HG02970 (cell line): ENCODE results near the gene PAPPA2.
"Not testable (repeated sequence)": the region's sequence is repeated elsewhere in the genome, so short reads cannot be mapped to it uniquely, and the experiment has no call there.

Experiments used
- ATAC-seq: cut with Tn5 transposase; IDR thresholded peaks from one replicate; pipeline ENCODE4 v1.9.1; 2021; ENCODE audit warnings: mild to moderate bottlenecking, moderate library complexity, moderate number of reproducible peaks; ENCODE audit not compliant: unreplicated experiment, low FRiP score

PAPPA2 gene

DNA sequence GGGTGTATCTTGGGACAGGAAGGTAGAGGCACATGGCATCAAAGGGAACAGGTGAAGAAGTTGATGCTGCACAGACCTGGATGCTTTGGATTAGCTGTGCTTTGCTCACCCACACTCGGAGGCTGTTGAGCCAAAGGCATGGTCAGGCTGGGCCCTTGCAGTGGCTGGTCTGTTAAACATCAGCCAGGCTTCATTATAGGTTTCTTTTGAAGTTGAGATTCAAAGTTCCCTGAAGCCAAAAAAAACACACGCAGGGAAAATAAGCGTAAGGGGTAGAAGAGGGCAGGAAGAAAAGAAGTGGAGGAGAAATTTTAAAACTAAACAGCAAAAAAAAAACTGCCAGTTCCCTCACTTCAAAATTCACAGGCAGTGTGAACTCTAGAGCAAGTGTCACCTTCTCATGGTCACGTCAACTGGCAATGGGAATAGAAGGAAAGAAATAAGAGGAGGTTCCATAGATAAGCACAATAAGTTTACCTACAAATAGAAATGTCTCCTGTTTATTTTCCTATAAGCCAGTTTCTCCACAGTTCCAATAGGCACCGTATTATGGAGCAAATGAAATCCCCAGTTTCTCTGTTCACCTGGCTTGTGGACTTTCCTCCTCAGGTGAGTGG lies 139.5 kb downstream of the PAPPA2 start:
- no peak for ATAC-seq

DNA sequence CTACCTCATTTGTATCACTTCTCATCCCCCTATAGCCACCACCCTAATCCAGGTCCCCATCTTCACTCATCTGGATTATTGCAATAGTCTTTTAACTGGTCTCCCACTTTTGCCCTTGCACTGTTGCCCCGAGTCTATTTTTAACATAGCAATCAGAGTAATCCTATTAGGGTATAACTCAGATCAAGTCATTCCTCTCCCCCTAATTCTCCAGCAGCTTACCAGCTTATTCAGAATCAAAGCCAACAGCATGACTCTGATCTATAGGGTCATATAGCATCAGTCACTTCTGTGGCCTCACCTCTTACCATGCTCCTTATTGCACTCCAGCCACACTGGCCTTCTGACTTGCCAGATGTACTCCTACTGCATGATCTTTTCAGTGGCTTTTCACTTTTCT lies 140.7 kb downstream of the PAPPA2 start:
- ATAC-seq = no peak

DNA sequence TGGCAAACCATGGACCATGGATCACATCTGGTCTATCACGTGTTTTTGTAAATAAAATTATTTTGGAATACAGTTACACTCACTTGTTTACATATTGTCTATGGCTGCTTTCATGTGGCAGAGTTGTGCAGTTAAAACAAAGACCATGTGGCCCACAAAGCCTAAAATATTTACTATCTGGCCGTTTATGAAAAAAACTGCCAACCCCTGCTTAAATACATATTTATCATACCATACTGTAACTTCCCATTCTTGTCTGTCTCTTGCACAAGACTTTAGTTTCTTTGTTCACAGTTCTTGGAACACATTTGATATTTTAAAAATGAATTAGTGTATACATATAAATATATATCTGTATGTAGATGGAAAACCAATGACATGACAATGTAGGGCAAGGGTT lies 141.5 kb downstream of the PAPPA2 start:
- no peak for ATAC-seq

DNA sequence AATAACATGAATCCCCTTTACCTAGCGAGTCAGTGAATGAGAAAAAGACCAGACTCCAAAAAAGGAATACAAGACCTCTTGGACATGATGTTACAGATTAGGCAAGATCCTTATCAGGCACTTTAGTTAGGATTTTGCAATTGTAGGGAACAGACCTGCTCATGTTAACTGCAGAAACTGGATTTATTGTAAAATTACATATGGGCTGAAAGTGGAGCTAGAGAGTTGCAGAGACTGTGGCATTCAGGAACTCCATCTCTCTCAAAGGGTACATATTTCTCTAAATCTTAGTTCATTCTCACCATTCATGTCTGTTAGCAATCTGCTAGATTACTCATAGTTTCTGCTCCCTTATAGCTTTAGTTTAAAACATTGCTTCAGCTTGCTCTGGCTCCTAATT lies 142.2 kb downstream of the PAPPA2 start:
- ATAC-seq = no peak

DNA sequence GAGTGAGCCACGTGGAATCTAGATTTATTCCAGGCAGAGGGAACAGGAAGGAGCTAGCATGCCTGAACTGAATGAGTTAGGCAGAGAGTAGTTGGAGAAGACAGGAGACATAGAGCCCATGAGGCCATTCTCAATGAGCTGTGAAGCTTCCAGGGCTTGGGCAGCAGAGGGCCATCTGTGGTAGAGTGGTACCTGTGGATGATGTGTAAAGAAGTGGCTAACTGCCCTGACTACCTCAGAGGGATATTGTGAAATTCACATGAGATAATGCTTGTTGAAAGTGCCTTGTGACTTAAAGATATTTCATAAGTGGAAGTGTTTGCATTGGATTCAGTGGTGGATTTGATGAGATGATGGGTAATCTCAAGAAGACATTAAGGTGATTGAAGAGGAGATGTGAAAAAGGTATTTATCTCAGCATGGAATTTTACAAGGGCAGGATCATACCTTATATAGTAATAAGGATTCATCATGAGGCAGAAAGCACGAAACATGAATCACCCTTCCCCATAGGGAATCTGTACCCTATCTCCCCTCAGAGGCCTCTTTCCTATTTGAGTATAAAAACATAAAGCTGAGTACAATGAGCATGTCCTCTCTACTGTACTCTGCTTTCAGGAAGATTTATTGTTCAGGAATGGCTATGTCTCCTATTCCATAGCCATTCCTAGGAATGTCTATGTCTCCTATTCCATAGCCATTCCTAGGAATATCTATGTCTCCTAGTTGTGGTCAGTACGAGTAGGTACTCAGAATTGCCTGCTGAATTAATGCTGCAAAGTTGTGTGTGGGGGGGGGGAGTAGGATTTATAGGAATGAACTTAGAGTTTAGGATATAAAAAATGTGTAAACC lies 146.8 kb downstream of the PAPPA2 start:
- ATAC-seq = no peak

DNA sequence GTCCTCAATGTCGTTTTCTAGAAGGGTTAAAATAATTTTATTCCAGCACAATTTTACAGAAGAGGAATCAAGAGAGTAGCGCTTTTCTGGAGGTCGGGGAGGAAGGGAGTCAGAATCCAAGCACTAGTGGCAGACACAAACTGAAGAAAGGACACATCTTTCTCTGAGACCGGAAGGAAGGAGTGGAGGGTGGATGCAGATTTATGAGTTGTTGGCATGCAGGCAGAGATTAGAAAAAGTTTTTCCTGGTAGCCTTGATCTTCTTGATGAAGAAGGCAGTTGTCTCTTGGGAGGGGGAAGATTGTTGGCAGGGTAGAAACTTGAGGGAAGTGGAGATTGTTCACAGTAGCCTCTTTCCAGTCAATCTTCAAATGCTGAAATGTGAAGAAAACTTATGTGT lies 149.8 kb downstream of the PAPPA2 start:
- no peak for ATAC-seq

DNA sequence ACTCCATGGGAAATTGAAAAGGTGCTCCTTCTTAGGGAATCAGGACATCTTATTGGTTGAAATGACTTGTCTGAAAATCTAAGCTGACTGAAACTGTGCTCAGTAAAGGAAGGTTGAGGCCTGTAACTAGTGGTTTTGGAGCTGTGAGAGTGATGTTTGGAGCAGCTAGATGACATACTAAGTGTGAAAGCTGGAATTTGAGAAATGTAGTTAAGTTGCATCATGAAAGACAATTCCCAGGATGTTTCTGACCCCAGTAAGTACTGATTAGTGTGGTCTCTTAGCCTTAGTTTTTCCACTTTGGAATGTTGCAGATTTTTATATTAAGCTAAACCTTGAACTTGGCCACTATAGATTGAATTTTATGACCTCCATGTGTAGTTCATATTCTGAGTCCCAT lies 154.9 kb downstream of the PAPPA2 start:
- ATAC-seq = no peak

DNA sequence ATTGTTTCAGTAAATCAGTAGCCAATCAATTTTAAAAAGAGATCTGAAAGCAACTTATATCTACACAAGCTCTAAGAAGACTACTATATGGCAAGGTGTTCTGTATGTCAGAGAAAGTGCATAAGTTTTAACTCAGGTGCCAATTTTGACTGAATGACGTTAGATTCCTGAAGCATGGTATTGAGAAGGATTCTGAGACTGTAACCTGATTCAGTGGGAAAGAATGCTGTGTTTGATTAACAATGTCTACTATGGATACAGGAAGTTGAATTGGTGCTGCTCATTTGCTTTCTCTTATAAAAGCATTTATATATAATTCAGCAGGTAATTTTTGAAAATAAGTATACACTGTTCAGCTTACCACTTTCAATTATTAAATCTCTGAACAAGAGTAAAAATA lies 156.3 kb downstream of the PAPPA2 start:
- ATAC-seq = no peak

DNA sequence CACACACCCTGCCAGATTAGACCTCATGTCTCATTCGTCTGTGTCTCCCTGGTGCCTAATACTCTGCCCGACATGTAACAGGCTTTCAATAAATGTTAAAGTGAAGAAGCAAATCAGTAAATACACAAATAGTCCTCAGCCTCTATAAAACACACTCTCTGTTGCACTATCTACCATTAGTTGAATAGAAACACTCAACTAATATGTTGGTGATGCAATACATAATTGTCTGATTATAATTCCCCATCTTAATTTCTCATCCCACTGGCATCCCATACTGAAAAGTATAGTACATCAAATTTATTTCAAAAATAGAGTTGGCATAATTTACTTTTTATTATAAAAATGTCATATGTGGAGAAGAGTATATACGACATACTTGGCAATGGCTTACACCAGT lies 162.4 kb downstream of the PAPPA2 start:
- no peak for ATAC-seq

DNA sequence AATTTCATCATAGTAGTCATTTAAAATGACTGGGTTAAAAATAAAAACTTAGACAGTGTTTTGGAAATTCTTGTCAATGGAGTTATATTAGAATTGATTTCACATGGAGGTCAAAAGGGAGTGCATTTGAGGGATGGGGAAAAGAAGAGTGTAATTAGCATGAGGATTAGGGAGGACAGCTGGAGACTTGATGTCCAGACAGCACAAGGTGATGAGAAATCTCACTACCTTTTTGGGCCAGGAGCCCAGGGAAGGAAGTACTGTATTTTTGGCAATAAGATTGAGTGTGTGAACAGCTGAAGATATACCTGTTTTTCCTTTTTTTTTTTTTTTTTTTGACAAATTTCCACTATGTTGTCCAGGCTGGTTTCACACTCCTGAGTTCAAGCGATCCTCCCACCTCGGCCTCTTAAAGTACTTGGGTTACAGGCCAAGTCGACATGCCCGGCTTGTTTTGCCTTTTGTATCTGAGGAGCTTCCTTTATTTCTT lies 163.6 kb downstream of the PAPPA2 start:
- ATAC-seq = no peak

DNA sequence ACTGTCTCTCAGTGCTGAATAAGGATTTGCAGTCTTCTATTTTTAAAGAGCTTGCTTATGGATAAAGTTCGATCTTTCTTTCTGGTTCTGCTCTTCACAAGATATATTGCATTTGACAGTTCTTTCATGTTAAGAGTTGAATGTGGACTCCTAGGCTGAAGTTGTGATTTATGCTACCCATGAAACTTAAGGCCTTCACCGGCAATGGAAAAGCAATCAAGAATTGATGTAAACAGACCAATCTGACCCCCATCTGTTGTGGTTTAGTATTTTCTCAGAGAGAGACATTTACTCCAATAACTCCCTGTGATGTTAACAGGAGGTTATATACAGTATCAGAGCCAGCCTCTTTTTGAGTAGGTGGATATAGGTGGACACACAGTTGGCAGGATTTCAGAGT lies 165.8 kb downstream of the PAPPA2 start:
- ATAC-seq = no peak

DNA sequence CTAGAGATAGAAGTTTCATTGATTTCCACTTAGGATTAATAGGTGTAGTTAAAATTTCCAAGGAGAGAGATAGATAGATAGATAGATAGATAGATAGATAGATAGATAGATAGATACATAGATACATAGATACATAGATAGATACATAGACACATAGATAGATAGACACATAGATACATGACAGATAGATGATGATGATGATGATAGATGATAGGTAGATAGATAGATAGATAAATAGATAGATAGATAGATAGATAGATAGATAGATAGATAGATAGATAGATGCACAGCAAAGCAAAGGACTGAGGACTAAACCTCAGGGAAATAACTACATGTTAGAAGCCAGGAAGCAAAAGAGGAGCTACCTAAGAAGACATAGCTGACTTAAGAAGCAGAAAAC lies 171.8 kb downstream of the PAPPA2 start:
- ATAC-seq = not testable (repeated sequence)

DNA sequence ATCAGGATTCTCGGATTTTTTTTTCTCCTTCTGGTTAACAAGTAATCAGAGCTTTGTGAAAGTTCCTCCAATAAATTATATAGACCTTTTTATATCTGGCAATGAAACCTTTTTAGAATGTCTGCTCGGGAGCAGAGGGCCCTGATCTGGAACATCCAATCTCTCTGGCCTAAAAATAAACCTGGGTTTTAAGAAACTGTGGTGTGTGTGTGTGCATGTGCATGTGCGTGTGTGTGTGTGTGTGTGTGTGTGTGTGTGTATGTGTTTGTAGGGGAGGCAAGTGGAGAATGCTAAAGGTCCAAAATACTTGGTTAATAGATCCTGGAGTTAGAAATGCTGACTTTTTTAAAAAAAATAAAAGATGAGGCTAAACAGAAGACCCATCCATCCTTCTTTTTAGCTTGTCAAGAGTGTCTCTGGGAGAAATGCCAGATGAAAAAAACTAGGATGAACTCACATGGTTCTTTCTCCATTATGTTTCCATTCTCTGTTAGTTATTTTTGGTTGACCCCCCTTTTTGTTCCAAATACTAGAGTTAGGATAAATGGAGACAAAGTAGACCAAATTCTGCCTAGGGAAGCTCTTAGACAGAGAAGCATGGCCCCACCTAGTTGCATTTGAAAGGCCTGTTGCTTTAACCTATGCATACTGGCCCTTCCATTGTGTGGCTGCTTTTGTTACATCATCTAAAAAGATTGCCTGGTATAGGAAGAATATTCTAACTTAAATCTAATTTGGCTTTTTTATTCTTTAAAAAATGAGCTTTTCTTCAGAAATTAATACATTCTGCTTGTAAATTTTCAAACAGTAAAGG lies 175.9 kb downstream of the PAPPA2 start:
- no peak for ATAC-seq

DNA sequence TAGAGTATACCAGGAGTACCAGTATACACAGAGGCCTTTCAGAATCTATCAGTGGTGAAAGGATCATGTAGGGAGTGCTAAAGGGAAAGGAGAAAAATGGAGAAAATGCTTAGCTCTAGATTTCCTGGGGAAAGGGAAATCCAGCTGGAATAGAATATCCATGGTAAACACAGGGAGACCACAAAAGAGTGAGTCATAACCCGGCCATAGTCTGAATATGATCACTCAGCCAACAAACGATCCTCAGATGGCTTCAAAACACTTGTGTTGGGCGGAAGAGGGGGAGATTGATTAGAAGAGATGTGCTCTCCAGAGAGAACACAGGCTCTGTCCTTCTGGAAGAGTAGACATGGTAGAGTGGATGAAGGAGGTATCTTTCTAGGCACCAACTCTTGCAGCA lies 180.6 kb downstream of the PAPPA2 start:
- no peak for ATAC-seq

DNA sequence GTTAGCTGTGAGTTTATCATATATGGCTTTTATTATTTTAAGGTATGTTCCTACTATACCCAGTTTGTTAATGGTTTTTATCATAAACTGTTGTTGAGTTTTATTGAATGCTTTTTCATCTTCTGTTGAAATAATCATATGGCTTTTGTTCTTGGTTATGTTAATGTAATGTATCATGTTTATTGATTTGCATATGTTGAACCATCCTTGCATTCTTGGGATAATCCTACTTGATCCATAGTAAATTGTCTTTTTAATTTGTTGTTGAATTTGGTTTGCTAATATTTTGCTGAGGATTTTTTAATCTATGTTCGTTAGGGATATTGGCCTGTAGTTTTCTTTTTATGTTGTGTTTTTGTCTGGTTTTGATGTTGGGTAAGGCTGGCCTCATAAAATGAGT lies 185.6 kb downstream of the PAPPA2 start:
- ATAC-seq = no peak

DNA sequence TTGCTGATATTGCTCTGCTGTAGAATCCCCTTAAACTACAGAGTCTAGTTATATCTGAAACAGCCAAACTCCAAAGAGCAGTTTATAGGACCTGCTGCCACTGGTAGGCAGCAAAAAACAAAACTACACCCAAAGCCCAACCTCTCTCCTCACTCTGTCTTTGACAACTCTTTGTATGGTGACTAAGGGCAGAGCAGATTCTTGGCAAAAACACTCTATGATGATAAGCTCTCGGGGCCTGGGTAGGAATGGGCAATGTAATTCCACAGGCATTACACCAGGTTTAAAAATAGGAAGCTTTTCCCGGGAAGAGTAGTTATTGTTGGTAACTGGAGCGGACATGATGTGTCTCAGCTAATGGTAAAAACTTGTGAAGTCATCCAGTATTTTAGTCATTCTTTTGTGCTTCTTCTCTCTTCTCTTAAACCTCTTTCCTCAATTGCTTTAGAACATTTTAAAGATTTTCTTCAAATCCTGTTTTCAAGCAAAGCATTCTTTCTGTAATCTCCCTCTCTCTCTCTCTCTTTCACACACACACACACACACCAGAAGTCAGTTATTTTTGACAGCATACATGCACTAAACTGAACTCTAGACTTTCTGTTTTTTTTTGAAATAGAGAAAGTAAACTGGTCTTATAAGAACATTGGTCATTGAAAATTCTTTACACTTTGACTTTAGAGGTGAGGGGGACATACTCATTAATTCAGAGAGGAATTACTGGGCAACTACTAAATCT lies 193.5 kb downstream of the PAPPA2 start:
- ATAC-seq = no peak

DNA sequence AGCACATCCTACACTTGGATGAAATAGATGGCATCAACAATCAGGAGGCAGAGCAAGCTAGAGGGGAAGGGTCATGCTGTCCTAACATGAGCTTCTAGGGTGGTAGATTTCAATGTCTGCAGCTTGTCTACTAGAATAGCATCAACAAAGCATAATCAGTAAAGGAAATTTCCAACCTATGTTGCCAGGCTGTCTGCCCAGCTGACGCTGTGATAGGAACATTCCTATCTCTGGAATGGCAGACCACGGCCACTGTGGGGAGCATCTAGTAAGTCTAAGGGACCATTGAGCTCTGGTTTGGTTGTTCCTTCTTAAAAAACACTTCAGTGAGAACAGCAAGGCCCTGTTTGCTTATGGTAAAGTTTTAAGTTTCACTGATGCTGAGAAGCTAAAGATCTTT lies 206.8 kb downstream of the PAPPA2 start:
- no peak for ATAC-seq

DNA sequence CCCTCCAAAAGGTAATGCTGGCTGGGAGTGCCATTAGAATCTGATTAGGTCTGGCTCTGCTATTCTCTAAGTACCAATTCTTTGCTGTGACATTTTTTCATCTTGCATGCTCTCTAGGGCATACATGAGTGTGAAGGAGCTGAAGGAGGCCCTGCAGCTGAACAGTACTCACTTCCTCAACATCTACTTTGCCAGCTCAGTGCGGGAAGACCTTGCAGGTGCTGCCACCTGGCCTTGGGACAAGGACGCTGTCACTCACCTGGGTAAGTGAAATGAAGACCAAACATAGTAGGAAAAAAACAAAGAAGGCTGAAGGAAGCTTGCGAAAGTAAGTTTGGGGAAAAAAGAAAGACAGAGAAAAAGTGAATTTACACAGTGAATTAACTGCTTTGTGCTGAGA lies 207.9 kb downstream of the PAPPA2 start:
- no peak for ATAC-seq

DNA sequence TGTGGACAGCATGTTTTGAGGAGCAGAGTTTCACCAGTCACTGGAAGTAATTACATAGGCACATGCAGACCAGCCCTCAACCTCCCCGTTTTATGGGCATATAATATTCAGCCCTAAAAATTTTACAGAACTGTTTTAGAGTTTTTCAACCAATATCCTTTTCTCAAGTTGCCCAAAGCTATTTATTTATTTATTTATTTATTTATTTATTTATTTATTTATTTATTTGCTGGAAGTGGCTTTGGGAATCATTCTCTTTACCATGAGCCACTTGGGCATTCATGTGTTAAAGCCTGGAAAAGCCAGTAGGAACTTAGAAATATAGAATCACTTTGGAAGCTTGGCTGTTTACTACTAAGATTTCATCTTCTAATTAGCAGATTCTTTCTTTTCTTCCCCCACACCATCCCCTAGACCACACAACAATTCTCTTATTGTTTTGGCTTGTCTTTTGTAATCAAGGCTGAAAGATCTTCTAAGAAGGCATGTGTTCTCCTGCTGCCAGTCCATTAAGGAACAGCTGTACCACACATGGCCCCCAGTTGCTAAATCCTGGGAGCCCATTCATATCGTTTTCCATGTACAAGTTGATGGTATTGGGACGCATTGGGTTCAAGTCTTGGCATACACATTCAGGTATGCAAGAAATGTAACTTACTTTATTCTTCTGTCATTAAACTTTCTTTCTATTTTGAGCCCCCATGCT lies 220.0 kb downstream of the PAPPA2 start:
- ATAC-seq = no peak
